GM21619 (cell line): ENCODE data around the gene POGLUT3.
A peak's percentile ranks its signal among the peaks of the same experiment; 100 is the strongest.

Experiments used
- ATAC-seq: cut with Tn5 transposase; IDR thresholded peaks from one replicate; pipeline ENCODE4 v1.9.1; 2021; ENCODE audit not compliant: unreplicated experiment

Gene POGLUT3

GRCh38 chr11:108498046-108498815 is at the start of gene POGLUT3:
POGLUT3 (minus strand) TSS chr11:108498384; CDS start chr11:108498366, 18 bp downstream.
- peak; percentile 53 for ATAC-seq

DNA sequence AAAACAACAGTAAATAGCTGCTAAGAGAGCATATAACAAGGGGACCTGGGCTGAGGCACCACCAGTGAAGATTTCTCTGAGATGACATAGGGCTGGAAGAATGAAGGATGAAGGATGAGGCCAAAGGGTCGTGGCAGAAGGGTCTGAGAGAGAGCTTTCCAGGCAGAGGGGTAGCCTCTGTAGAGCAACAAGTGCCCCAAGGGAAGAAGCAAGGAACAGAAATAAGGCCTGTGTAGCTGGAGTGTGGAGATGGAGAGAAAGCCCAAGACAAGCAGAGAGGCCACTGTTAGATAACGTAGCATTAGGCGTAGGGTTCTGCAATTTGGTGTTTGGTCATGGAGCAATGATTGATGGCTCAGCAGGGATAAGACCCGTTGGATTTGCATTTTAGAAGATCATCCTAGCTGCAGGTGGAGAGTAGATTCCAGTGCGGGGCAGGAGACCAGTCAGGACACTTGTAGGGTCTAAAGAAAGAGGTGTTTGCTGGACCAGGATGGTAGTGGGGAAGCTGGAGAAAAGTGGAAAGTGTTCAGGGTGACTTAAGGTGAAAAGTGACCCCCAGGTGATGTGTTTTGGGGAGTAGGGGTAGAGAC is 47.8 kb upstream of the POGLUT3 start:
- ATAC-seq: no peak

- ATAC-seq: no peak
Measured at GRCh38 chr11:108543316-108543964, 45.3 kb upstream of the POGLUT3 start.

GRCh38 chr11:108541531-108541930 is 43.3 kb upstream of the POGLUT3 start:
- no peak for ATAC-seq

GRCh38 chr11:108538502-108538901 is 40.3 kb upstream of the POGLUT3 start:
- ATAC-seq: no peak

DNA sequence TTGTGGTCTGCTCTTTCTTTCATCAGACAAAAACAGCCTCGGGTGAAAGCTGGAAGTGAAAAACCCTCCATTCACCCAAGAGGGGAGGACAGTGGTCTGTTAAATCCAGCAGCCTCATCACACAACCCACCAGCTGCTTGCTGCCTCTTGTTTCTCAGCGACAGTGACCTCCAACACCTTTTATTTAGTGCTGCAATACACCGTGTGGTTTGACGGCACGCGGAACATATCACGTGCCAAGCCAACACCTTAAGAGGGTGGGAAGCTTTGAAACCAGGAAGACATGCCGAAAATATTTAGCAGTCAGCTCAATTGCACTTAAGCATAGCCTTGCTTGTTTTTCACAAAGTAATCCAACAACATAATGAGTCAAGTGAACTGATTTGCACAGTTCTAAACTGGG is 39.8 kb upstream of the POGLUT3 start:
- ATAC-seq: no peak

DNA sequence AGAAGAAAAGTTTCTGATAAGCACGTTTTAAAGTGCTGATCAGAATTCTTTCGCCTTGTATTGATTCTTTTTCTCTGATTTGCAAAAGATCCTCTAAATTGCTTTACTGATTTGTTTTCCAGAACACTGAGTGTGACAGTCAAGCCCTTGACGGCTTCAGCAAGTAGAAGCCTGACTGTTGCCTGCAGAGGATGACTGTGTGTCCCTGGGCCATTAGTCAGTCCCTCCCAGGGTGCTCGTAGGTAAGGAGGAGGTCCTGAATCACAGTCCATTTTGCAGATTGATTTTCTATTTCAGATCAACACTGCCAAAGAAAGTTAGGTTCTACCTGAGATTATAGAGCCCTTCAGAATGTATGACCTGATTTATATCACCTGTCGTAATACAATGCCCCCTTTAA is 38.6 kb upstream of the POGLUT3 start:
- no peak for ATAC-seq

DNA sequence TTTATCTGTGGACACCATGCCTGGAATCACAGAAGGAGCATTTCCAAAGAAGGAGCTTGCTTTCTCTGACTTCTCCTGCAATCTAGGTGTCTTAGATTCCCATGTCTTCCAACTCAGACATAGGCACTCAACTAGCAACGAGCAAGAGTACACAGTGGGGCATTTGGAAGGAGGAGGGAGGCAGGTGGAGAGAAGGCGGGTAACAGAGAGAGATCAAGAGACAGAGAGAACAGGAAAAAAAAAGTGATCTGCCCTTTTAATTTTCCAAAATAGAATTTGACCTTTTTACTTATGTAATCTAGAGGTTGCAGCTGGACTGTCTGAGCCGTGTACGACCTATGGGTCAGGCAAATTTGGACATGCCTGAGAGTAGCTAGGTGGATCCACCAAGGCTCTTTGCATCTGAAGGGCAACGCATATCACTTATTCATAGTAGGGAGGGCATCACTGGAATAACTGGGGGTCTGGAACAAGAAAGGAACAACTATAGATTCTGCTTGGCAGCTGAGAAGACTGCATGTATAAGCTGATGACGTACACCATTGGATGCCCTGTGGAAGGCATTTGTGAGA is 37.3 kb upstream of the POGLUT3 start:
- ATAC-seq: no peak

DNA sequence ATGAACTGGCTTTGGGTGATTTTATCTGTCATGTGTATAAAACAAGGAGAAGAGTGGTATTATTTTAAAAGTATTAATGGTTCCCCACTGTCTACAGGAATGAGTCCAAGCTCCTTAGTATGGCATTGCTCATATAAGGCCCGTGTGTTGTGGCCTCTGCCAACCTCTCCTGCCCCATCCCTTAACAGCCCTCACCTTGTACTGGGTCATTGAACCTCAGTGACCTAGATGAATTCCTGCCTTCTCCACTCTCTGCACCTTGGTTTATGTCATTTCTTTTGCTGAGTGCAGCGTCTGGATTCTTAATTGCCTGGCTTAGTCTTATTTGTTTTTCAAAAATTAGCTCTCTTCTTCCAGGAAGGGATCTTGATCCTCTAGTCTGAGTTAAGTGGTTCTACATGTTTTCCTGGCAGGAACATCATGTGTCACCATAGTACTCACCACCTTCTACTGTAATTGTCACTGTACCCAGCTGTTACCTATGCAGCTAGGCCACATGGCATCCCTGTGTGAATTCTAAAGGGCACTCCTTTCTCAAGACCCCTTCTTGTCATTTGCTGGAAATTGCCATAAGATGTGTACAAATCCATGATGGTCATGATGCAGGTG is 36.2 kb upstream of the POGLUT3 start:
- ATAC-seq: no peak

- no peak for ATAC-seq
Measured at GRCh38 chr11:108530426-108530825, 32.2 kb upstream of the POGLUT3 start.

DNA sequence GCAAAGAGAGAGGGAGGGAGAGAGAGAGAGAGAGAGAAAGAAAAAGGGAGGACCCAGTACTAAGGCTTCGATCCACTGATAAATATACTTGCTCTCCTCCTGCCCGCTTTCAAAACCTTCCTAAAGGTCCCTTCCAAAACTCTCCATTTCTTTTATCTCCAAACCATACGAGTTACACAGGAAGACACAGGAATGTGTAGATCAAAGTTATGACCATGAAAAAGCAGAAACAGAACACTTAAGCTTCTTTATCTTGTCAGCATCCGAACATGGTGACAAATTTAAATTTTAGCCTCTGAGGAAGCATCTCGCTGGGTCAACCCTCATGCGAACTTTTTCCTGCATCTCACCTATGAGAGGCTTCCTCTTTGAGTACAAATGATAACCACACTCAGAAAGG is 29.2 kb upstream of the POGLUT3 start:
- ATAC-seq: no peak

DNA sequence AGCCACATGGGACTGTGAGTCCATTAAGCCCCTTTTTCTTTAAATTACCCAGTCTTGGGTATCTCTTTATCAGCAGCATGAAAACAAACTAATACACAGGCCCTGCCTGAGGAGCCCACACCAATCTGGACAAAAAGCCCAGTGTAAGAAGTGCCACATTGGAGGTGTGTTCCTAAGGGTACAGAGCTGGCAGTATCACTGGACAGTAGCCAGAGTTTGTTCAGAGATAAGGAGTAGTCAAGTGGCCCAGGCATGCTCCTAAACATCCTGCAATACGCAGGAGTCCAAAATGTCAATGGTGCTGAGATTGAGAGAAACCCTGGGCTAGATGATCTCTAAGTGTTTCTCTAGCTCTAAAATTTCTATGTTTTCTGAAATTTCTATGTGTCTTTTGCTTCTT is 27.0 kb upstream of the POGLUT3 start:
- ATAC-seq: no peak

DNA sequence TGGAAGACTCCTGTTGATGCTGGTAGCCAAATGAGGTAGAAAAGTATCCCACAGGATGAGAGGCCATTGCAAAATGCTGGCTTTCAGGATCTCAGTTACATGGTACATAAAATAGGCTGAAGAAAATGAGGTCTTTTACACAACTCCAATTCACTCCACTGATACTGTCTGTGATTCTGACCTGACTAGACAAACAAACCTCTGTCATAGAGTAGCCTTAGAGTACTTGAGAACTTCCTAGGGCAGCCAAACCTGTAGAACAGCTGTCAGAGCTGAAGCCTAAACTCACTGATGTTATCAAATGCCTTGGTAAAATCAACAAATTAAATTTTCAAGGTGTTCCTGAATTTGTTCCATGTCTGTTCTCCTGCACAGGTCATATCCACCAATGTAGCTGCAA is 26.2 kb upstream of the POGLUT3 start:
- ATAC-seq: no peak

GRCh38 chr11:108522318-108522717 is 24.1 kb upstream of the POGLUT3 start:
- no peak for ATAC-seq

- no peak for ATAC-seq
Measured at GRCh38 chr11:108518581-108518980, 20.4 kb upstream of the POGLUT3 start.

GRCh38 chr11:108516125-108516524 is 17.9 kb upstream of the POGLUT3 start:
- ATAC-seq: no peak

DNA sequence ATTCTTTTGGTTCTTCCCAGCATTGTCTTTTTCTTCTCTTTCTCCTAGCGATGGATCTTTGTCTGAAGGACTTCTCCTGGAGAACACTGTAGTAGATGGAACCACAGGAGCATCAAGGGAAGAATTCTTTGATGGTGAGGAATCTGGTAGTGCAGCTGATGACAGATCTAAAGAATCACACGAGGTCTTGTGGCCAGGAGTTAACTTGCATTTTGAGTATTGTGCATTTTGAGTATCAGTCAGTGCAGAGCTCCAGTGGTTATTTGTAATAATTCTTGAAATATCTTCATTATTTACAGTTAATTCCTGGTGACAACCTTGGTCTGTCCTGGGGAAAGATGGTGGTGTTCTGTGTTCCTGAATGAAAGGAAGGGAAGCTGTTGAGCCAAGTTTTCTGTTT is 14.5 kb upstream of the POGLUT3 start:
- no peak for ATAC-seq

GRCh38 chr11:108511851-108512474 is 13.8 kb upstream of the POGLUT3 start:
- no peak for ATAC-seq

GRCh38 chr11:108508653-108509593 is 10.7 kb upstream of the POGLUT3 start:
- ATAC-seq: no peak

GRCh38 chr11:108501396-108501795 is 3.2 kb upstream of the POGLUT3 start:
- no peak for ATAC-seq
